Thymus (tissue), 11 donors: Measurements from ENCODE around the gene MKNK2. TPM values are rescaled to one million over a fixed set of nuclear protein-coding genes. Genes with fewer than 3 reads are reported as not detected.

ENCODE experiments used
- DNase-seq, 9 donors: peaks; one replicate each; pipeline ENCODE4 v3.0.0-alpha.2; 2013; ENCODE audit warnings: low spot score in 9 of 9, low read depth in 6 of 9, missing footprints in 1 of 9
- H3K27ac ChIP-seq, 2 donors: one replicate each; pipeline ENCODE4 v1.5.1; 2013; ENCODE audit warnings: control low read depth in 1 of 2, low read depth in 1 of 2, low read length in 1 of 2, mild to moderate bottlenecking in 1 of 2, moderate library complexity in 1 of 2
- H3K27me3 ChIP-seq, 2 donors: one replicate each; pipeline ENCODE4 v1.5.1; 2013; ENCODE audit warnings: low read length in 1 of 2; ENCODE audit not compliant: control insufficient read depth in 2 of 2, insufficient read depth in 1 of 2
- H3K36me3 ChIP-seq, 2 donors: one replicate each; pipeline ENCODE4 v1.5.1; 2013; ENCODE audit warnings: low read length in 1 of 2, mild to moderate bottlenecking in 1 of 2, moderate library complexity in 1 of 2; ENCODE audit not compliant: control insufficient read depth in 2 of 2, insufficient read depth in 2 of 2
- H3K4me1 ChIP-seq, 2 donors: one replicate each; pipeline ENCODE4 v1.5.1; 2013; ENCODE audit warnings: low read length in 2 of 2; ENCODE audit not compliant: control insufficient read depth in 2 of 2, insufficient read depth in 2 of 2
- H3K4me3 ChIP-seq, 2 donors: one replicate each; pipeline ENCODE4 v1.5.1; 2013; ENCODE audit warnings: low read length in 2 of 2, control low read depth in 1 of 2, mild to moderate bottlenecking in 1 of 2
- H3K9me3 ChIP-seq, 2 donors: one replicate each; pipeline ENCODE4 v1.5.1; 2013; ENCODE audit warnings: low read length in 1 of 2, mild to moderate bottlenecking in 1 of 2; ENCODE audit not compliant: control insufficient read depth in 2 of 2, insufficient read depth in 1 of 2
- WGBS: extraction: QIAGEN DNeasy Blood & Tissue Kit; methylation state at CpG from one replicate; pipeline ENCODE4 v1.1.7; 2013; 5-methylcytosine and 5-hydroxymethylcytosine counted together
- polyA plus RNA-seq: library from polyadenylated mRNA; stranded (reverse); fragments of 200-250 nt; gene quantifications from one replicate; pipeline ENCODE4 v1.2.3, GENCODE V29; 2013
- total RNA-seq: library from RNA; stranded (reverse); fragments of 120-200 nt; gene quantifications from one replicate; pipeline ENCODE4 v1.2.4, GENCODE V29; 2013
- donor health status: healthy.

The MKNK2 gene
- total and polyA plus RNA-seq, 2 donors = 59.4 to 97.9 TPM

DNA sequence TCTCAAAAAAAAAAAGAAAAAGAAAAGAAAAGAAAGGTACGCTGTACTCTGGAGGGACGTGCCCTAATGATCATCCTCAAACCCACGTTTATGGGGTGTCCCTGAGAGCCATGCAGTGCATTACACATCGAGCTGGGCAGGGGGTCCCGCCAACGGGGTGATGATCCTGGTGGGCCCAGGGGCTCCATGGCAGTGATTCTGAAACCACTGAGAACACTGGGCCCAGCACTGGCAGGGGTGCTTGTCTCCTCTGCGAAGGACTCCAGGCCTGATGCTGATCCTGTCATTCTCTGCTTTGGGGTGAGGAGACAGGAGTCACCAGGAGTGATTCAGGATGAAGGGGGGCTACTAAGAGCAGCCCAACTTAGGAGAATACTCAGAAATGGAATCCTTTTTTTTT is 26.4 kb upstream of the MKNK2 start:
- H3K9me3 ChIP-seq = peaks cover 0 to 3% of the 10 kb centered on the region in 2 donors
- no peak overlapping the region for H3K4me3 ChIP-seq
- WGBS = 97% methylated on average over 7 of the region's 7 CpGs
- peaks cover 77 to 90% of the 10 kb centered on the region in 2 donors for H3K36me3 ChIP-seq
- no peak overlapping the region for H3K27ac ChIP-seq
- H3K4me1 ChIP-seq = peaks cover 7 to 20% of the 10 kb centered on the region in 2 donors
- DNase-seq = no peak
- H3K27me3 ChIP-seq = no peaks in the 10 kb centered on the region

GRCh38 chr19:2076526-2076944 is 25.5 kb upstream of the MKNK2 start:
- Histone ChIP-seq H3K4me1 (peaks cover 0 to 11% of the 10 kb centered on the region in 2 donors), H3K4me3 (no peak overlapping the region), H3K27ac (no peak overlapping the region), H3K27me3 (no peaks in the 10 kb centered on the region), H3K36me3 (peaks cover 82 to 89% of the 10 kb centered on the region in 2 donors), H3K9me3 (peaks cover 0 to 3% of the 10 kb centered on the region in 2 donors)
- WGBS = 98% methylated on average over 32 of the region's 32 CpGs
- DNase-seq = no peak

- DNase-seq = no peak
These were observed 21.9 kb upstream of the MKNK2 start for GRCh38 chr19:2072757-2073551.

DNA sequence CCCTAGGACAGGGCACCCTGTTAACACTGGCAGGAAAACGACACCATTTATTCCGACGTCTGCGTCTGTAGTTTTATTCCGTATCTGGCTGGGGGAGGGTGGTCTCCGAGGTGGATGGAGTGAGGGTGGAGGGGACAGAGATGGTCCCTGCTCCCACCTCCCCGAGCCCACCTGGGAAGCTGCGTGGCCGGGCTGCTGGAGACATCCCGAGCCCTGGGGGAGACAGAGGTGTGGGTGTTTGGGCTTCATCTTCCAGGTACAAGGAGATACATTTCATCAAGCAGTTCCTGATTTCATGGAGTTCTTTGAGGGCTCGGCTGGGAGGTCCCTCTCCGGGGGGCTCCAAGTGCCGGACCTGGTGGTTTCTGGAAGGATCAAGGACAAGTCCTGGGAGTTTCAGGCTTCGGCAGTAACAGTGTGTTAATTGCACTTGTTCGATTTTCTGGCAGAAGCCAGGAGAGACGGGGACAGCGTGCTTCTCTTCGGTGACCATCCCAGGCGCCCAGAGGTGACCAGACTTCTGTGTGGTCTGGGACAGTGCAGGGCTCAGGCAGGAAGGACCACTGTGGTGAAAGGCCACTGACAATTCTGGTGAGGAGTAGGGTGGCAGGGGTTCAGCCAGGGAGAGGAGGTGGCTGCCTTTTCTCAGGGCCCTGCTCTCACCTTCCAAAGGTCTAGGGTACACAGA is 20.1 kb upstream of the MKNK2 start:
- H3K27me3 ChIP-seq = no peaks in the 10 kb centered on the region
- H3K9me3 ChIP-seq = peaks cover 0 to 3% of the 10 kb centered on the region in 2 donors
- DNase-seq = no peak
- H3K27ac ChIP-seq = no peak overlapping the region
- H3K4me3 ChIP-seq = no peak overlapping the region
- H3K4me1 ChIP-seq = peaks cover 6 to 7% of the 10 kb centered on the region in 2 donors
- H3K36me3 ChIP-seq = peaks cover 42 to 47% of the 10 kb centered on the region in 2 donors
- 97% methylated on average over 19 of the region's 19 CpGs for WGBS

More at GRCh38 chr19:2072757-2073551, 21.9 kb upstream of the MKNK2 start:
- Histone ChIP-seq H3K36me3 (peaks cover 60 to 64% of the 10 kb centered on the region in 2 donors), H3K4me3 (no peak overlapping the region), H3K4me1 (peaks cover 6 to 7% of the 10 kb centered on the region in 2 donors), H3K27me3 (no peaks in the 10 kb centered on the region), H3K9me3 (peaks cover 0 to 3% of the 10 kb centered on the region in 2 donors), H3K27ac (no peak overlapping the region)
- WGBS = 96% methylated on average over 32 of the region's 32 CpGs

DNA sequence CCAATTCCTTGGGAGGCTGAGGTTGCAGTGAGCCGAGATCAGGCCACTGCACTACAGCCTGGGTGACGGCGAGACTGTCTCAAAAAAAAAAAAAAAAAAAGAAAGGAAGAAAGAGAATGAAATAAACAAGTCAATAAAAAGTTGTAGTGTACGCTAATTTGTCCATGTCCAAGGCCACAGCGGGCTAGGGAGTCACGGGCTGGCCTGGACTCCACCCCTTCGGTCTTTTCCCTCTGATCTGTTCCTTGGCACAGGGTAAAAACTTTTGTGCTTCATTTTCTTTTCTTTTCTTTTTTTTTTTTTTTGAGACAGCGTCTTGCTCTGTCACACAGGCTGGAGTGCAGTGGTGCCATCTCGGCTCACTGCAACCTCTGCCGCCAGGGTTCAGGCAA is 19.4 kb upstream of the MKNK2 start:
- DNase-seq = no peak
- 98% methylated on average over 10 of the region's 10 CpGs for whole genome bisulfite sequencing
- peaks cover 0 to 3% of the 10 kb centered on the region in 2 donors for H3K9me3 ChIP-seq
- no peak overlapping the region for H3K4me3 ChIP-seq
- peaks cover 35 to 40% of the 10 kb centered on the region in 2 donors for H3K36me3 ChIP-seq
- peaks cover 6 to 7% of the 10 kb centered on the region in 2 donors for H3K4me1 ChIP-seq
- H3K27ac ChIP-seq = peak overlapping the region in 1 of 2 donors; percentile 18
- no peaks in the 10 kb centered on the region for H3K27me3 ChIP-seq

DNA sequence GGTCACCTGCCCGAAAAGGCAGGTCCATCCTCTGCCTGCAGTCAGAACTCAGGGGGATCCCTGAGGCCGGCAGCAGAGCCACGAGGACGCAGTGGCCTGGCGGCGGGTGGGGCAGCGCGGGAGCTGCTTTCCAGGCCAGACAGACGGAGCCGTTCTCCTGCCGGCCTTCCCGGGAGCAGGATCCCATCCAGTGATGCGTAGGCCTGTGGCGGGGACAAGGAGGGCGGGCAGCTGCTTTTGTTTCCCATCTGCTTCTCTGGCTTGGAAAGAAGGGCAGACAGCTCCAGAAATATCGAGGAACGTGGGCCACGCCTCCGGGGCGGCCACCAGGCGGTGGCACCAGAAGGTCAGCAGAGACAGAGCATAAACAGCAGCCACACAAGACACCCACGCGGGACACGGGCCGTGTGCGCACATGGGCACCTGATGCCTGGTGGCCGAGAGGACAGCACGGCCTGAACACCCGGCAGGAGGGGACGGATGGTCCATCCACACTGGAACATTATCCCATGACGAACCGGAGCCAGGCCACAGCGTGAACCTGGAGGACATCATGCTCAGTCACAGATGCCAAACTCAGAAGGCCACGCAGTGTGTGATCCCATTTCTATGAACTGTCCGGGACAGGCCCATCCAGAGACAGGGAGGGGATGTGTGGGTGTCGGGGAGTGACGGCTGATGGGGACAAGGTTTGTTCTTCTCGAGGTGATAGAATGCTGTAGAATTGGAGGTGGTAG is 13.9 kb upstream of the MKNK2 start:
- Histone ChIP-seq H3K27ac (no peak overlapping the region), H3K4me1 (peaks cover 21 to 30% of the 10 kb centered on the region in 2 donors), H3K27me3 (no peaks in the 10 kb centered on the region), H3K36me3 (no peaks in the 10 kb centered on the region), H3K4me3 (no peak overlapping the region), H3K9me3 (no peaks in the 10 kb centered on the region)
- no peak for DNase-seq
- 96% methylated on average over 38 of the region's 38 CpGs for WGBS

- 91% methylated on average over 13 of the region's 13 CpGs for WGBS
- Histone ChIP-seq H3K4me3 (no peak overlapping the region), H3K27me3 (no peaks in the 10 kb centered on the region), H3K4me1 (peaks cover 17 to 30% of the 10 kb centered on the region in 2 donors), H3K9me3 (no peaks in the 10 kb centered on the region), H3K36me3 (no peaks in the 10 kb centered on the region), H3K27ac (no peak overlapping the region)
- no peak for DNase-seq
These were observed 13.3 kb upstream of the MKNK2 start for GRCh38 chr19:2064395-2064787.

- Histone ChIP-seq H3K27me3 (no peaks in the 10 kb centered on the region), H3K36me3 (no peaks in the 10 kb centered on the region), H3K9me3 (no peaks in the 10 kb centered on the region), H3K27ac (no peak overlapping the region), H3K4me3 (no peak overlapping the region), H3K4me1 (peaks cover 15 to 35% of the 10 kb centered on the region in 2 donors)
- 97% methylated on average over 8 of the region's 8 CpGs for WGBS
- DNase-seq = no peak
These were observed 12.8 kb upstream of the MKNK2 start for GRCh38 chr19:2063824-2064223.
